ENCODE measurements around the gene RGS3. TPM values are rescaled to one million over a fixed set of nuclear protein-coding genes. Genes with fewer than 3 reads are reported as not detected.

Gene RGS3
- total RNA-seq, 2 donors from 2014 or later: 170 to 202 TPM

GRCh38 chr9:113624721-113625120 is 161.2 kb downstream of the RGS3 start:
- DNase-seq (ENCODE audit: low spot score) (no peak), ATAC-seq (ENCODE audit: insufficient number of reproducible peaks, low FRiP score, low read depth) (no peak)
- Histone ChIP-seq H3K9me3 (no peaks in the 10 kb centered on the region), H3K4me1 (ENCODE audit: control insufficient read depth in 1 of 2, low read depth in 2 of 2) (peaks cover 35 to 75% of the 10 kb centered on the region in 2 donors), H3K4me3 (no peak overlapping the region), H3K27me3 (replicated peaks; ENCODE audit: insufficient read depth) (no peaks in the 10 kb centered on the region), H3K36me3 (no peaks in the 10 kb centered on the region), H3K27ac (peak overlapping the region; percentile 44 to 68)
- TF ChIP-seq, protein P1, sequence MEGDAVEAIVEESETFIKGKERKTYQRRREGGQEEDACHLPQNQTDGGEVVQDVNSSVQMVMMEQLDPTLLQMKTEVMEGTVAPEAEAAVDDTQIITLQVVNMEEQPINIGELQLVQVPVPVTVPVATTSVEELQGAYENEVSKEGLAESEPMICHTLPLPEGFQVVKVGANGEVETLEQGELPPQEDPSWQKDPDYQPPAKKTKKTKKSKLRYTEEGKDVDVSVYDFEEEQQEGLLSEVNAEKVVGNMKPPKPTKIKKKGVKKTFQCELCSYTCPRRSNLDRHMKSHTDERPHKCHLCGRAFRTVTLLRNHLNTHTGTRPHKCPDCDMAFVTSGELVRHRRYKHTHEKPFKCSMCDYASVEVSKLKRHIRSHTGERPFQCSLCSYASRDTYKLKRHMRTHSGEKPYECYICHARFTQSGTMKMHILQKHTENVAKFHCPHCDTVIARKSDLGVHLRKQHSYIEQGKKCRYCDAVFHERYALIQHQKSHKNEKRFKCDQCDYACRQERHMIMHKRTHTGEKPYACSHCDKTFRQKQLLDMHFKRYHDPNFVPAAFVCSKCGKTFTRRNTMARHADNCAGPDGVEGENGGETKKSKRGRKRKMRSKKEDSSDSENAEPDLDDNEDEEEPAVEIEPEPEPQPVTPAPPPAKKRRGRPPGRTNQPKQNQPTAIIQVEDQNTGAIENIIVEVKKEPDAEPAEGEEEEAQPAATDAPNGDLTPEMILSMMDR (IDR thresholded peaks at IDR 0.05): no peak

DNA sequence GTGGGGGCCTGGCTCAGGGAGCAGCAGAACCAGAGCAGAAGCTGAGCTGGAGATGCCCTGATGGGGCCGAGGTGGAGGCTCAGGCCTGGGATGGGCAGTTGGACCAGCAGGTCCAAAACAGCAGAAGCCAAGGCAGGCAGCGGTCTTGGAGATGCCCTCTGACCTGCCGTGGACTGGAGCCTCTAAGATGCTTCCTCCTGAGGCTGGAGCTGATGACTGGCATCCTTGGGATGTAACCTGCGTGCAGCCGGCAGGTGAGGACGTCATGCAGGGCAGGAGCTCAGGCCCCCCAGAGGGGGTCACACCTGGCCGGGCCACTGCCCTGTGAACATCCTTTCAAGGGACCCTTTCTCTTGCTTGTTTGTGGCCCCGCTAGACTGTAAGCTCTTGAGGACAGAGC is 162.0 kb downstream of the RGS3 start:
- Histone ChIP-seq H3K27me3 (replicated peaks; ENCODE audit: insufficient read depth) (no peaks in the 10 kb centered on the region), H3K36me3 (no peaks in the 10 kb centered on the region), H3K4me3 (no peak overlapping the region), H3K27ac (peak overlapping the region; percentile 68 to 73), H3K4me1 (ENCODE audit: control insufficient read depth in 1 of 2, low read depth in 2 of 2) (peaks cover 30 to 67% of the 10 kb centered on the region in 2 donors), H3K9me3 (no peaks in the 10 kb centered on the region)
- DNase-seq (ENCODE audit: low spot score) (no peak), ATAC-seq (ENCODE audit: insufficient number of reproducible peaks, low FRiP score, low read depth) (no peak)
- TF ChIP-seq, protein P1 (IDR thresholded peaks at IDR 0.05): no peak

- peak overlapping the region; percentile 68 to 73 for H3K27ac ChIP-seq
- TF ChIP-seq, protein P1 (IDR thresholded peaks at IDR 0.05): no peak
- no peak for DNase-seq (ENCODE audit: low spot score)
- no peaks in the 10 kb centered on the region for H3K9me3 ChIP-seq
- H3K4me1 ChIP-seq (ENCODE audit: control insufficient read depth in 1 of 2, low read depth in 2 of 2): peaks cover 19 to 65% of the 10 kb centered on the region in 2 donors
- H3K4me3 ChIP-seq: no peak overlapping the region
- no peak for ATAC-seq (ENCODE audit: insufficient number of reproducible peaks, low FRiP score, low read depth)
- no peaks in the 10 kb centered on the region for H3K27me3 ChIP-seq (replicated peaks; ENCODE audit: insufficient read depth)
- H3K36me3 ChIP-seq: no peaks in the 10 kb centered on the region
Measured at GRCh38 chr9:113626735-113627495, 163.4 kb downstream of the RGS3 start.

DNA sequence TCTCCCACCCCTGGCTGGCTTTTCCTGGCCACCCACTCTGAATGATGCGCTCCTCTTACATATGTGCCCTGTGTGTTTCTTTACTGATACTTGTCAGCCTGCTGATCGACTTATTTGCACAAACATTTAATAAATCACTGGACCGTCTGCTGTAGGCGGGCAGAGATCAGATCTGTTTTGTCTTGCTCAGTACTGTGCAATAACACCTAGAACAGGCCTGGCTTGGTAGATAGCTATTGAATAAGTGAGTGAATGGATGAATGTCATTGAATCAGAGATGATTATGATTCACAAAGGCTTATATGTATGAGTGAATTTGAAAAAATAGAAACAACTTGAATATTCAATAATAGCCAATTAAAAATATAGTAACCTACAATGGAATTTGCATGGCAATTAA is 165.1 kb downstream of the RGS3 start:
- H3K27me3 ChIP-seq (replicated peaks; ENCODE audit: insufficient read depth): no peaks in the 10 kb centered on the region
- no peaks in the 10 kb centered on the region for H3K9me3 ChIP-seq
- no peak overlapping the region for H3K4me3 ChIP-seq
- DNase-seq (ENCODE audit: low spot score): no peak
- TF ChIP-seq, protein P1 (IDR thresholded peaks at IDR 0.05): no peak
- no peak overlapping the region for H3K27ac ChIP-seq
- no peaks in the 10 kb centered on the region for H3K36me3 ChIP-seq
- ATAC-seq (ENCODE audit: insufficient number of reproducible peaks, low FRiP score, low read depth): no peak
- peaks cover 10 to 49% of the 10 kb centered on the region in 2 donors for H3K4me1 ChIP-seq (ENCODE audit: control insufficient read depth in 1 of 2, low read depth in 2 of 2)

DNA sequence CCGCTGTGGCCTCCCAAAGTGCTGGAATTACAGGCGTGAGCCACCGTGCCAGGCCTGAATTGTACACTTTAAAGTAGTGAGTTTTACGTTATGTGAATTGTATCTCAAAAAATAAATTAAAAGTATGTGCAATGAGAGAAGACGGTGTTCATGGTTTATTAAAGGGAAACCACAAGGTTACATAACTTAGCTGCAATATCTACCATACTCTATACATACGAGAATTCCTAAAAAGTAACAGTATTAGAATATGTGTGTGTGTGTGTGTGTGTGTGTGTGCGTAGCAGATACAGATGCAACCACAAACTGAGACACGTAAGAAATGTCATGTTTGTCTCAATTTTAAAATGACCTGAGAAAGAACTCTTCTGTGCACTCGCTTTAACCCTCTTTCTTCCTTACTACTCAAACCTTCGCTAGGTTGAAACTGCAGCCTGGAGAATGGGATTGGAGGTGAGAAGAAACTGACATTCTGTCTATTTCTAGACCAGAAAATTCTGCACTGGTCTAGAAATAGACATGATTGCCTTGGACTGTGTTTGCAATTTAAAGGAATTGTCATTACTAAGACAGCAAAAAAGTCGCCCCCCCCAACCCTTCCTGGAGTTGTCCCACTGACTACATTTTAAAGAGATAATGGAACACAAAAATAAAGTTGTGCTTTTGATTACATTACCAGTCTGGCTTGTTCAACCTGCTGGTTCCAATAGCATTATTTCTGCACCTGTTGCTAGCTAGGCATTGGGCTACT is 167.0 kb downstream of the RGS3 start:
- ATAC-seq (ENCODE audit: insufficient number of reproducible peaks, low FRiP score, low read depth): no peak
- no peak overlapping the region for H3K4me3 ChIP-seq
- H3K36me3 ChIP-seq: no peaks in the 10 kb centered on the region
- H3K9me3 ChIP-seq: no peaks in the 10 kb centered on the region
- no peak overlapping the region for H3K27ac ChIP-seq
- no peaks in the 10 kb centered on the region for H3K27me3 ChIP-seq (replicated peaks; ENCODE audit: insufficient read depth)
- TF ChIP-seq, protein P1 (IDR thresholded peaks at IDR 0.05): no peak
- no peak for DNase-seq (ENCODE audit: low spot score)
- peaks cover 4 to 47% of the 10 kb centered on the region in 2 donors for H3K4me1 ChIP-seq (ENCODE audit: control insufficient read depth in 1 of 2, low read depth in 2 of 2)

Measured in thoracic aorta (tissue), 2 donors.